ENCODE data around the gene WNK1. TPM values are rescaled to one million over a fixed set of nuclear protein-coding genes. Genes with fewer than 3 reads are reported as not detected.

Gene WNK1
- total RNA-seq, 1 donor from 2014 or later, result 157 TPM

- Mint-ChIP-seq H3K27ac (ENCODE audit: unreplicated experiment) (no peak overlapping the region), H3K4me1 (ENCODE audit: low read depth, unreplicated experiment) (no peaks in the 10 kb centered on the region), H3K27me3 (ENCODE audit: low read depth, unreplicated experiment) (no peaks in the 10 kb centered on the region), H3K4me3 (ENCODE audit: unreplicated experiment) (no peak overlapping the region), H3K9me3 (ENCODE audit: unreplicated experiment) (no peaks in the 10 kb centered on the region), H3K36me3 (ENCODE audit: low read depth, unreplicated experiment) (peaks cover 5% of the 10 kb centered on the region)
- H3K4me1 ChIP-seq (ENCODE audit: insufficient read depth, low read length), result no peaks in the 10 kb centered on the region
- H3K9ac ChIP-seq (ENCODE audit: low read length), result no peak overlapping the region
- H4K20me1 ChIP-seq (ENCODE audit: insufficient read depth, low read length), result peaks cover 21% of the 10 kb centered on the region
- DNase-seq (ENCODE audit: low read depth) (no peak), FAIRE-seq (no peak)
- H3K27ac ChIP-seq (ENCODE audit: low read depth, low read length), result no peak overlapping the region
- no peak overlapping the region for H3K4me2 ChIP-seq (ENCODE audit: low read length)
- no peaks in the 10 kb centered on the region for H3K36me3 ChIP-seq (ENCODE audit: insufficient read depth, low read length)
- H2AFZ ChIP-seq (ENCODE audit: low read depth, low read length), result no peak overlapping the region
- H3K27me3 ChIP-seq (ENCODE audit: insufficient read depth, low read length), result no peaks in the 10 kb centered on the region
- no peak overlapping the region for H3K4me3 ChIP-seq (ENCODE audit: insufficient read depth, low read depth, low read length)
- no peak for TF ChIP-seq EZH2 (IDR thresholded peaks at IDR 0.05; ENCODE audit: insufficient read depth, low read length)
- TF ChIP-seq CTCF (IDR thresholded peaks at IDR 0.05; ENCODE audit: insufficient read depth, low read depth, low read length), result no peak
- H3K79me2 ChIP-seq (ENCODE audit: insufficient read depth, low read length), result peaks cover 5% of the 10 kb centered on the region
- no peaks in the 10 kb centered on the region for H3K9me3 ChIP-seq (ENCODE audit: insufficient read depth, low read depth, low read length)
These were observed 83.6 kb downstream of the WNK1 start for GRCh38 chr12:835754-836518.

GRCh38 chr12:836952-837351, 84.6 kb downstream of the WNK1 start:
- DNase-seq (ENCODE audit: low read depth) (no peak), FAIRE-seq (no peak)
- H3K27me3 Mint-ChIP-seq (ENCODE audit: low read depth, unreplicated experiment), result no peaks in the 10 kb centered on the region
- H3K4me2 ChIP-seq (ENCODE audit: low read length), result no peak overlapping the region
- H3K9me3 ChIP-seq (ENCODE audit: insufficient read depth, low read depth, low read length), result no peaks in the 10 kb centered on the region
- H4K20me1 ChIP-seq (ENCODE audit: insufficient read depth, low read length), result peaks cover 24% of the 10 kb centered on the region
- no peak overlapping the region for H3K4me3 ChIP-seq (ENCODE audit: insufficient read depth, low read depth, low read length)
- H3K36me3 Mint-ChIP-seq (ENCODE audit: low read depth, unreplicated experiment), result peaks cover 8% of the 10 kb centered on the region
- H2AFZ ChIP-seq (ENCODE audit: low read depth, low read length), result no peak overlapping the region
- H3K9ac ChIP-seq (ENCODE audit: low read length), result no peak overlapping the region
- no peaks in the 10 kb centered on the region for H3K9me3 Mint-ChIP-seq (ENCODE audit: unreplicated experiment)
- H3K27ac Mint-ChIP-seq (ENCODE audit: unreplicated experiment), result no peak overlapping the region
- peaks cover 3% of the 10 kb centered on the region for H3K79me2 ChIP-seq (ENCODE audit: insufficient read depth, low read length)
- H3K36me3 ChIP-seq (ENCODE audit: insufficient read depth, low read length), result no peaks in the 10 kb centered on the region
- TF ChIP-seq EZH2 (IDR thresholded peaks at IDR 0.05; ENCODE audit: insufficient read depth, low read length), result no peak
- TF ChIP-seq CTCF (IDR thresholded peaks at IDR 0.05; ENCODE audit: insufficient read depth, low read depth, low read length), result no peak
- H3K27ac ChIP-seq (ENCODE audit: low read depth, low read length), result no peak overlapping the region
- H3K4me1 ChIP-seq (ENCODE audit: insufficient read depth, low read length), result no peaks in the 10 kb centered on the region
- no peaks in the 10 kb centered on the region for H3K4me1 Mint-ChIP-seq (ENCODE audit: low read depth, unreplicated experiment)
- no peaks in the 10 kb centered on the region for H3K27me3 ChIP-seq (ENCODE audit: insufficient read depth, low read length)
- no peak overlapping the region for H3K4me3 Mint-ChIP-seq (ENCODE audit: unreplicated experiment)

GRCh38 chr12:837548-837947, 85.2 kb downstream of the WNK1 start:
- no peaks in the 10 kb centered on the region for H3K36me3 ChIP-seq (ENCODE audit: insufficient read depth, low read length)
- H3K4me2 ChIP-seq (ENCODE audit: low read length), result no peak overlapping the region
- DNase-seq (ENCODE audit: low read depth) (no peak), FAIRE-seq (no peak)
- Mint-ChIP-seq H3K36me3 (ENCODE audit: low read depth, unreplicated experiment) (peaks cover 8% of the 10 kb centered on the region), H3K4me1 (ENCODE audit: low read depth, unreplicated experiment) (peaks cover 1% of the 10 kb centered on the region), H3K27me3 (ENCODE audit: low read depth, unreplicated experiment) (no peaks in the 10 kb centered on the region), H3K9me3 (ENCODE audit: unreplicated experiment) (no peaks in the 10 kb centered on the region), H3K27ac (ENCODE audit: unreplicated experiment) (no peak overlapping the region), H3K4me3 (ENCODE audit: unreplicated experiment) (no peak overlapping the region)
- no peaks in the 10 kb centered on the region for H3K4me1 ChIP-seq (ENCODE audit: insufficient read depth, low read length)
- H3K4me3 ChIP-seq (ENCODE audit: insufficient read depth, low read depth, low read length), result no peak overlapping the region
- no peak overlapping the region for H3K27ac ChIP-seq (ENCODE audit: low read depth, low read length)
- H3K27me3 ChIP-seq (ENCODE audit: insufficient read depth, low read length), result no peaks in the 10 kb centered on the region
- H3K9ac ChIP-seq (ENCODE audit: low read length), result no peak overlapping the region
- TF ChIP-seq EZH2 (IDR thresholded peaks at IDR 0.05; ENCODE audit: insufficient read depth, low read length), result no peak
- no peak for TF ChIP-seq CTCF (IDR thresholded peaks at IDR 0.05; ENCODE audit: insufficient read depth, low read depth, low read length)
- H3K9me3 ChIP-seq (ENCODE audit: insufficient read depth, low read depth, low read length), result no peaks in the 10 kb centered on the region
- peaks cover 6% of the 10 kb centered on the region for H3K79me2 ChIP-seq (ENCODE audit: insufficient read depth, low read length)
- no peak overlapping the region for H2AFZ ChIP-seq (ENCODE audit: low read depth, low read length)
- peaks cover 22% of the 10 kb centered on the region for H4K20me1 ChIP-seq (ENCODE audit: insufficient read depth, low read length)

Data from astrocyte (in vitro differentiated cells and primary cell).